ENCODE results near the gene HOXA6. TPM values are rescaled to one million over a fixed set of nuclear protein-coding genes. Genes with fewer than 3 reads are reported as not detected.

Gene HOXA6
- total and polyA plus RNA-seq, 2 experiments from 2014 or later = not detected

- TF ChIP-seq REST (IDR thresholded peaks at IDR 0.05; ENCODE audit: unreplicated experiment) = no peak
These were observed 8.9 kb upstream of the HOXA6 start, which contains the start of gene HOXA7 (continued) for GRCh38 chr7:27156508-27156898.

GRCh38 chr7:27155816-27156507 lies 8.4 kb upstream of the HOXA6 start:
- peaks cover 50% of the 10 kb centered on the region for H4K20me1 ChIP-seq (replicated peaks; ENCODE audit: insufficient read depth)
- no peak overlapping the region for H3K27ac ChIP-seq (ENCODE audit: low read depth)
- H3K4me1 ChIP-seq (ENCODE audit: insufficient read depth) = peaks cover 4% of the 10 kb centered on the region; the same call in 1 of the 2 replicates
- Mint-ChIP-seq H3K9me3 (peaks cover 12% of the 10 kb centered on the region; the same call in 2 of the 3 replicates), H3K4me3 (peak overlapping the region; percentile 72), H3K27me3 (ENCODE audit: insufficient read depth, low read depth, poor library complexity) (peaks cover 99% of the 10 kb centered on the region), H3K4me1 (peaks cover 20% of the 10 kb centered on the region), H3K27ac (no peak overlapping the region), H3K36me3 (ENCODE audit: low read depth) (no peaks in the 10 kb centered on the region; the same call in 2 of the 3 replicates)
- peak overlapping the region; percentile 56 for H3K4me3 ChIP-seq
- DNase-seq (ENCODE audit: low spot score) (peak; percentile 54), ATAC-seq (peak; percentile 5)
- peaks cover 100% of the 10 kb centered on the region for H3K27me3 ChIP-seq (ENCODE audit: insufficient read depth)
- no peaks in the 10 kb centered on the region for H3K36me3 ChIP-seq (ENCODE audit: insufficient read depth)
- H2AFZ ChIP-seq = peak overlapping the region; percentile 93
- H3K4me2 ChIP-seq = peak overlapping the region; percentile 83
- no peak for TF ChIP-seq ZNF114 (CRISPR knock-in tag; IDR thresholded peaks at IDR 0.05)
- peak; percentile 98 for TF ChIP-seq EZH2phosphoT487 (IDR thresholded peaks at IDR 0.05; ENCODE audit: unreplicated experiment)
- TF ChIP-seq, protein P1, sequence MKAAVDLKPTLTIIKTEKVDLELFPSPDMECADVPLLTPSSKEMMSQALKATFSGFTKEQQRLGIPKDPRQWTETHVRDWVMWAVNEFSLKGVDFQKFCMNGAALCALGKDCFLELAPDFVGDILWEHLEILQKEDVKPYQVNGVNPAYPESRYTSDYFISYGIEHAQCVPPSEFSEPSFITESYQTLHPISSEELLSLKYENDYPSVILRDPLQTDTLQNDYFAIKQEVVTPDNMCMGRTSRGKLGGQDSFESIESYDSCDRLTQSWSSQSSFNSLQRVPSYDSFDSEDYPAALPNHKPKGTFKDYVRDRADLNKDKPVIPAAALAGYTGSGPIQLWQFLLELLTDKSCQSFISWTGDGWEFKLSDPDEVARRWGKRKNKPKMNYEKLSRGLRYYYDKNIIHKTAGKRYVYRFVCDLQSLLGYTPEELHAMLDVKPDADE (IDR thresholded peaks at IDR 0.05) = no peak
- TF ChIP-seq EZH2 (IDR thresholded peaks at IDR 0.05; ENCODE audit: low read depth, unreplicated experiment) = peak; percentile 96
- no peak for TF ChIP-seq STAT1 (IDR thresholded peaks at IDR 0.05; ENCODE audit: unreplicated experiment)
- no peaks in the 10 kb centered on the region for H3K79me2 ChIP-seq (replicated peaks; ENCODE audit: insufficient read depth)
- H3F3A ChIP-seq (replicated peaks; ENCODE audit: low read depth) = peaks cover 30% of the 10 kb centered on the region
- no peaks in the 10 kb centered on the region for H3K9me2 ChIP-seq (ENCODE audit: insufficient read depth)

Measured in GM23338 (cell line).